Gastroesophageal sphincter (tissue), 4 donors: ENCODE measurements around the gene COMMD10. TPM values are rescaled to one million over a fixed set of nuclear protein-coding genes. Genes with fewer than 3 reads are reported as not detected.
"Not testable (repeated sequence)": the region's sequence is repeated elsewhere in the genome, so short reads cannot be mapped to it uniquely, and the experiment has no call there.

Experiments
- ATAC-seq: fragments of 150-250 bp; one replicate; pipeline ENCODE4 v1.9.1; 2016; ENCODE audit warnings: mild to moderate bottlenecking, moderate library complexity
- H3K27ac ChIP-seq, 4 donors: fragments of 200-600 bp; sonication (generic) in 3 of 4; 1 replicate in 3 of 4; 2 replicates in 1 of 4; pipeline ENCODE4 v1.5.1; 2016 to 2019
- H3K27me3 ChIP-seq: fragments of 200-600 bp; sonication (generic); one replicate; pipeline ENCODE4 v1.5.1; 2019
- H3K36me3 ChIP-seq, 2 donors: fragments of 200-600 bp; sonication (generic); one replicate each; pipeline ENCODE4 v1.5.1; 2019; ENCODE audit warnings: control low read depth in 1 of 2
- H3K4me1 ChIP-seq, 3 donors: fragments of 200-600 bp; sonication (generic); 1 replicate in 2 of 3; 2 replicates in 1 of 3; pipeline ENCODE4 v1.5.1; 2016 to 2019; ENCODE audit warnings: control low read depth in 2 of 3
- H3K4me3 ChIP-seq, 2 donors: fragments of 200-600 bp; sonication (generic); one replicate each; pipeline ENCODE4 v1.5.1; 2019; ENCODE audit warnings: mild to moderate bottlenecking in 1 of 2, moderate library complexity in 1 of 2
- H3K9me3 ChIP-seq, 3 donors: fragments of 200-600 bp; sonication (generic); one replicate each; pipeline ENCODE4 v1.5.1; 2017 to 2019; ENCODE audit warnings: control low read depth in 2 of 3
- CTCF ChIP-seq, 4 experiments: fragments of 200-600 bp in 2 of 4; fragments of 450-650 bp in 2 of 4; sonication (generic) in 1 of 4; IDR thresholded peaks; one replicate each; pipeline ENCODE4 v1.5.1; 2017 to 2019; ENCODE audit warnings: antibody characterized with exemption in 4 of 4, mild to moderate bottlenecking in 2 of 4, moderate library complexity in 2 of 4
- EP300 ChIP-seq: sonication (generic); formaldehyde crosslinking; IDR thresholded peaks from one replicate; pipeline ENCODE4 v1.6.1; 2017; ENCODE audit warnings: antibody characterized with exemption, mild to moderate bottlenecking
- POLR2A ChIP-seq, 2 donors: fragments of 450-650 bp; IDR thresholded peaks; one replicate each; pipeline ENCODE4 v1.6.1; 2017; ENCODE audit warnings: antibody characterized with exemption in 2 of 2, mild to moderate bottlenecking in 2 of 2, moderate library complexity in 1 of 2
- POLR2AphosphoS5 ChIP-seq: sonication (generic); formaldehyde crosslinking; IDR thresholded peaks from one replicate; pipeline ENCODE4 v1.6.1; 2017; ENCODE audit warnings: antibody characterized with exemption
- WGBS, 2 donors: methylation state at CpG; one replicate each; pipeline ENCODE4 v1.1.5; 2018; ENCODE audit warnings: low coverage in 1 of 2; 5-methylcytosine and 5-hydroxymethylcytosine counted together
- total RNA-seq, 4 donors: library from RNA; depleted of rRNA; stranded (reverse); fragments of >200 nt; gene quantifications; one replicate each; pipeline ENCODE4 v1.1.0, GENCODE V29; 2016

The COMMD10 gene
- total RNA-seq, 4 donors from 2014 or later: 26.4 to 48.3 (median 29.6) TPM

- WGBS, 2 donors: 91 to 100% methylated on average over 1 of the region's 1 CpG
- no peaks in the 10 kb centered on the region for H3K27me3 ChIP-seq
- no peak for ATAC-seq
Observed at GRCh38 chr5:116076496-116076895, 8.3 kb upstream of the COMMD10 start.

GRCh38 chr5:116078199-116078598 is 6.6 kb upstream of the COMMD10 start:
- TF ChIP-seq POLR2AphosphoS5 (no peak), CTCF (IDR thresholded peaks at IDR 0.05) (no peak), EP300 (no peak)
- Histone ChIP-seq H3K4me1 (peaks cover 0 to 1% (median 0%) of the 10 kb centered on the region in 3 donors), H3K4me3 (no peak overlapping the region), H3K36me3 (peaks cover 0 to 9% of the 10 kb centered on the region in 2 donors), H3K27ac (no peak overlapping the region), H3K9me3 (no peaks in the 10 kb centered on the region), H3K27me3 (no peaks in the 10 kb centered on the region)
- WGBS, 2 donors: 91 to 100% methylated on average over 1 to 5 of the region's 5 CpGs
- no peak for ATAC-seq

More at GRCh38 chr5:116076496-116076895, 8.3 kb upstream of the COMMD10 start:
- Histone ChIP-seq H3K36me3 (peaks cover 0 to 9% of the 10 kb centered on the region in 2 donors), H3K4me1 (no peaks in the 10 kb centered on the region), H3K27ac (no peak overlapping the region), H3K9me3 (no peaks in the 10 kb centered on the region), H3K4me3 (no peak overlapping the region)
- TF ChIP-seq EP300: no peak
- TF ChIP-seq POLR2A (IDR thresholded peaks at IDR 0.05): no peak
- TF ChIP-seq POLR2AphosphoS5: no peak
- TF ChIP-seq CTCF (IDR thresholded peaks at IDR 0.05): no peak

- Histone ChIP-seq H3K4me1 (peaks cover 0 to 36% (median 6%) of the 10 kb centered on the region in 3 donors), H3K9me3 (no peaks in the 10 kb centered on the region), H3K27ac (peak overlapping the region in 3 of 4 donors; percentile 93 to 98 (median 96)), H3K36me3 (peaks cover 0 to 23% of the 10 kb centered on the region in 2 donors), H3K27me3 (no peaks in the 10 kb centered on the region), H3K4me3 (peak overlapping the region; percentile 82 to 98)
- 13 to 25% methylated on average over 4 to 8 of the region's 11 CpGs for WGBS, 2 donors
- TF ChIP-seq POLR2AphosphoS5: no peak
- peak; percentile 20 for ATAC-seq
Observed at GRCh38 chr5:116084287-116084691, 536 bp upstream of the COMMD10 start.

GRCh38 chr5:116086309-116086708 is 1.5 kb downstream of the COMMD10 start:
- not testable (repeated sequence) for ATAC-seq, H3K4me3 ChIP-seq, H3K27me3 ChIP-seq, H3K9me3 ChIP-seq, H3K27ac ChIP-seq
- 100% methylated on average over 2 to 5 of the region's 11 CpGs for WGBS, 2 donors
- H3K36me3 ChIP-seq: peaks cover 0 to 25% of the 10 kb centered on the region in 2 donors
- H3K4me1 ChIP-seq: peaks cover 0 to 36% (median 6%) of the 10 kb centered on the region in 3 donors

GRCh38 chr5:116088062-116088461 is 3.2 kb downstream of the COMMD10 start:
- Histone ChIP-seq H3K36me3 (peaks cover 0 to 38% of the 10 kb centered on the region in 2 donors), H3K9me3 (no peaks in the 10 kb centered on the region), H3K4me1 (peaks cover 0 to 36% (median 6%) of the 10 kb centered on the region in 3 donors), H3K27ac (no peak overlapping the region), H3K4me3 (no peak overlapping the region), H3K27me3 (no peaks in the 10 kb centered on the region)
- no peak for ATAC-seq
- TF ChIP-seq POLR2AphosphoS5: no peak
- TF ChIP-seq POLR2A (IDR thresholded peaks at IDR 0.05): no peak
- TF ChIP-seq CTCF (IDR thresholded peaks at IDR 0.05): no peak
- no peak for TF ChIP-seq EP300

GRCh38 chr5:116090302-116090701 is 5.5 kb downstream of the COMMD10 start:
- H3K27ac ChIP-seq: no peak overlapping the region

More at GRCh38 chr5:116090302-116090701, 5.5 kb downstream of the COMMD10 start:
- H3K36me3 ChIP-seq: peaks cover 0 to 61% of the 10 kb centered on the region in 2 donors
- H3K4me1 ChIP-seq: peaks cover 0 to 22% (median 0%) of the 10 kb centered on the region in 3 donors
- WGBS, 2 donors: 78 to 100% methylated on average over 3 of the region's 3 CpGs
- H3K9me3 ChIP-seq: no peaks in the 10 kb centered on the region
- no peaks in the 10 kb centered on the region for H3K27me3 ChIP-seq
- H3K4me3 ChIP-seq: no peak overlapping the region
- TF ChIP-seq CTCF (IDR thresholded peaks at IDR 0.05) (no peak), POLR2A (IDR thresholded peaks at IDR 0.05) (no peak), EP300 (no peak), POLR2AphosphoS5 (no peak)
- no peak for ATAC-seq
